OCI-LY3 (cell line): ENCODE data around the gene CNGA1.
"Not testable (repeated sequence)": the region's sequence is repeated elsewhere in the genome, so short reads cannot be mapped to it uniquely, and the experiment has no call there.

Experiments used
- H2AFZ ChIP-seq: fragments of 200-600, 300-600 bp; shearing (Covaris generic); 2 replicates; pipeline ENCODE4 v1.6.0; 2014; ENCODE audit warnings: antibody characterized with exemption, low read depth, low read length
- H3K27ac ChIP-seq: fragments of 200-600, 300-600 bp; sonication (generic); 2 replicates; pipeline ENCODE4 v1.5.1; 2014; ENCODE audit warnings: mild to moderate bottlenecking, low read length, moderate library complexity, mixed read lengths
- H3K27me3 ChIP-seq: fragments of 200-600, 300-600 bp; sonication (generic); 2 replicates; pipeline ENCODE4 v1.6.1; 2014; ENCODE audit warnings: low read depth, low read length, mixed read lengths
- H3K36me3 ChIP-seq: fragments of 200-600, 300-600 bp; sonication (generic); replicated peaks from 2 replicates; pipeline ENCODE3; 2014; ENCODE audit warnings: low read depth, low read length, mixed read lengths
- H3K4me1 ChIP-seq: fragments of 300-600, 200-600 bp; sonication (generic); 2 replicates; pipeline ENCODE4 v1.6.1; 2014; ENCODE audit warnings: low read length, mixed read lengths
- H3K4me2 ChIP-seq: fragments of 200-600, 300-600 bp; sonication (generic); 2 replicates; pipeline ENCODE4 v1.6.1; 2014; ENCODE audit warnings: low read length, mixed read lengths
- H3K4me3 ChIP-seq: fragments of 300-600, 200-600 bp; sonication (generic); 2 replicates; pipeline ENCODE4 v1.5.1; 2014; ENCODE audit warnings: antibody characterized with exemption, mild to moderate bottlenecking, low read length, moderate library complexity
- H3K79me2 ChIP-seq: fragments of 300-600, 200-600 bp; shearing (Covaris generic); 2 replicates; pipeline ENCODE4 v1.6.1; 2014; ENCODE audit warnings: mild to moderate bottlenecking, low read length, mixed read lengths
- H3K9ac ChIP-seq: fragments of 300-600, 200-600 bp; shearing (Covaris generic); 2 replicates; pipeline ENCODE4 v1.6.0; 2014; ENCODE audit warnings: mild to moderate bottlenecking, low read length, moderate library complexity
- H3K9me3 ChIP-seq: fragments of 200-600, 300-600 bp; shearing (Covaris generic); 2 replicates; pipeline ENCODE4 v1.6.1; 2014; ENCODE audit warnings: low read length, mixed read lengths; ENCODE audit not compliant: insufficient read depth
- H4K20me1 ChIP-seq: fragments of 200-600, 300-600 bp; sonication (generic); 2 replicates; pipeline ENCODE4 v1.6.1; 2016; ENCODE audit warnings: low read length, mixed read lengths; ENCODE audit not compliant: insufficient read depth
- CTCF ChIP-seq: fragments of 200-600, 300-600 bp; sonication (generic); IDR thresholded peaks from 2 replicates; pipeline ENCODE4 v1.5.1; 2014; ENCODE audit warnings: antibody characterized with exemption, low read length, low read depth
- EZH2phosphoT487 ChIP-seq: fragments of 200-600 bp; shearing (Covaris generic); IDR thresholded peaks from 2 replicates; pipeline ENCODE4 v1.6.1; 2018; ENCODE audit warnings: antibody characterized with exemption, mixed run types, low read depth

Gene CNGA1

DNA sequence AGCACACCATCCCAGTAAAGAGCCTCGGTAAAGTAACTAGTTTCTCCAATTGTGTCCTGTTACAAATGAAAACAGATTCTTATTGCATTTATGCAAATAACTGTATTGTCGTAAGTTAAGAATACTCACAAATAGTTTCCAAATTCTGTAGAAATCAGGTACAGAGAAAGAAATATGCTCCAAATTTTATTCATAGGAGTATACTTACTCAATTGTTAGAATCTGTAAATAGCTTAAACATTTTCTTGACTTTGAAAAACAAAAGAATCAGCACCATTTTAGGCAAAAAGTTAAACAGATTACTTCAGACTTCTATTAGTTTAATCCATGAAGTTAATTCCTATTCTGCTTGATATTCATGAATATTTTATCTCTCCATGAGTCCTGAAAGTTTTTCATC lies 10.7 kb downstream of the CNGA1 start:
- no peak for TF ChIP-seq EZH2phosphoT487
- no peak for TF ChIP-seq CTCF
- no peak overlapping the region for H2AFZ ChIP-seq
- H3K27ac ChIP-seq = no peak overlapping the region
- no peaks in the 10 kb centered on the region for H4K20me1 ChIP-seq
- no peak overlapping the region for H3K4me3 ChIP-seq
- no peaks in the 10 kb centered on the region for H3K79me2 ChIP-seq
- no peak overlapping the region for H3K4me2 ChIP-seq
- no peak overlapping the region for H3K9ac ChIP-seq
- no peaks in the 10 kb centered on the region for H3K27me3 ChIP-seq
- peaks cover 30% of the 10 kb centered on the region for H3K36me3 ChIP-seq
- H3K4me1 ChIP-seq = no peaks in the 10 kb centered on the region
- H3K9me3 ChIP-seq = peaks cover 10% of the 10 kb centered on the region

- not testable (repeated sequence) for H3K4me3 ChIP-seq, H2AFZ ChIP-seq, H3K4me2 ChIP-seq, H3K79me2 ChIP-seq, H3K4me1 ChIP-seq, H3K27ac ChIP-seq, H3K27me3 ChIP-seq, H4K20me1 ChIP-seq, H3K9ac ChIP-seq
- TF ChIP-seq CTCF = peak; percentile 37
- H3K9me3 ChIP-seq = peaks cover 18% of the 10 kb centered on the region
- peaks cover 29% of the 10 kb centered on the region for H3K36me3 ChIP-seq
Observed at GRCh38 chr4:48003568-48003967, 12.9 kb downstream of the CNGA1 start.

- Histone ChIP-seq H3K4me2 (no peak overlapping the region), H3K27ac (no peak overlapping the region), H3K79me2 (no peaks in the 10 kb centered on the region), H3K27me3 (no peaks in the 10 kb centered on the region), H3K36me3 (peaks cover 34% of the 10 kb centered on the region), H3K4me3 (no peak overlapping the region), H3K4me1 (no peaks in the 10 kb centered on the region), H3K9ac (no peak overlapping the region), H4K20me1 (no peaks in the 10 kb centered on the region), H3K9me3 (peaks cover 25% of the 10 kb centered on the region), H2AFZ (no peak overlapping the region)
- TF ChIP-seq CTCF (no peak), EZH2phosphoT487 (no peak)
Observed at GRCh38 chr4:48002267-48002666, 14.2 kb downstream of the CNGA1 start.

- Histone ChIP-seq H3K27me3 (no peaks in the 10 kb centered on the region), H3K9me3 (peaks cover 16% of the 10 kb centered on the region; the same call in 1 of the 2 replicates), H3K9ac (no peak overlapping the region), H3K36me3 (peaks cover 27% of the 10 kb centered on the region), H4K20me1 (no peaks in the 10 kb centered on the region), H3K79me2 (no peaks in the 10 kb centered on the region), H2AFZ (no peak overlapping the region), H3K4me3 (no peak overlapping the region), H3K4me1 (no peaks in the 10 kb centered on the region), H3K27ac (no peak overlapping the region), H3K4me2 (no peak overlapping the region)
- no peak for TF ChIP-seq CTCF
- TF ChIP-seq EZH2phosphoT487 = no peak
Observed at GRCh38 chr4:47996021-47996420, 20.5 kb downstream of the CNGA1 start.

- H3K79me2 ChIP-seq, H3K4me2 ChIP-seq, H3K27me3 ChIP-seq, H3K9ac ChIP-seq, H2AFZ ChIP-seq, H3K27ac ChIP-seq, H3K9me3 ChIP-seq, H4K20me1 ChIP-seq, H3K4me3 ChIP-seq, H3K4me1 ChIP-seq: not testable (repeated sequence)
- H3K36me3 ChIP-seq = peaks cover 11% of the 10 kb centered on the region
Observed at GRCh38 chr4:47992475-47992874, 24.0 kb downstream of the CNGA1 start.
